Measurements from ENCODE around the gene CHPF.

The CHPF gene

GRCh38 chr2:219493086-219493485, 50.5 kb downstream of the CHPF start:
- H3K4me3 ChIP-seq (ENCODE audit: low read length), result no peak overlapping the region
- no peak for DNase-seq (ENCODE audit: low read depth)
- TF ChIP-seq CTCF (conservative IDR thresholded peaks at IDR 0.05; ENCODE audit: low read depth, low read length), result no peak

DNA sequence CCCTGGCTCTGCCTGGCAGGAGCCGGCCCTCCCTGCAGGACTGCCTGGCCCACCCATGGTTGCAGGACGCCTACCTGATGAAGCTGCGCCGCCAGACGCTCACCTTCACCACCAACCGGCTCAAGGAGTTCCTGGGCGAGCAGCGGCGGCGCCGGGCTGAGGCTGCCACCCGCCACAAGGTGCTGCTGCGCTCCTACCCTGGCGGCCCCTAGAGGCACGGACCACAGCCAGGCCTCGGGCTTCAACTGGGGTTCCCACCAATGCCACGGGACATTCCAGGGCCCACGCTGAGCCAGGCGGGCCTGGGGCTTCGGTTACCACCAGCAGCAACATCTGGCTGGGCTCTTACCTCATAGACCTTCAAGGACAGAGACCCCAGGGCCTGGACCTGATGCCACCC, 51.0 kb downstream of the CHPF start:
- TF ChIP-seq CTCF (conservative IDR thresholded peaks at IDR 0.05; ENCODE audit: low read depth, low read length), result no peak
- H3K4me3 ChIP-seq (ENCODE audit: low read length), result no peak overlapping the region
- no peak for DNase-seq (ENCODE audit: low read depth)

- TF ChIP-seq CTCF (conservative IDR thresholded peaks at IDR 0.05; ENCODE audit: low read depth, low read length), result no peak
- H3K4me3 ChIP-seq (ENCODE audit: low read length), result no peak overlapping the region
- DNase-seq (ENCODE audit: low read depth), result no peak
Measured at GRCh38 chr2:219491278-219491963, 52.2 kb downstream of the CHPF start.

DNA sequence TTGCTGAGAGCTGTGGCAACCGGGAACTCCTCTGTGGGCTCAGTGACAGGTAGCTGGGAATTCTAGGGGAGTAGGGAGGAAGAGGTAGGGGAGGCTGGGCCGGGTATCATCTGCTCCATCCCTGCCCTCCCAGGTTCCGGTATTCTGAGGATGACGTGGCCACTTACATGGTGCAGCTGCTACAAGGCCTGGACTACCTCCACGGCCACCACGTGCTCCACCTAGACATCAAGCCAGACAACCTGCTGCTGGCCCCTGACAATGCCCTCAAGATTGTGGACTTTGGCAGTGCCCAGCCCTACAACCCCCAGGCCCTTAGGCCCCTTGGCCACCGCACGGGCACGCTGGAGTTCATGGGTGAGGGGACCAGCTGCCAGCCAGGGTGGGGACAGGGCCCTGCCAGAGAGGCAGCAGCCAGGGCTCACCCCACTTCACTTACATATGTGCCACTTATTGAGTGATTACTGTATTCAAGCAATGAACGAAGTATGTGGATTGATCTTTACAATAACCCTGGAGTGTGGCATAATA, 52.9 kb downstream of the CHPF start:
- no peak for TF ChIP-seq CTCF (conservative IDR thresholded peaks at IDR 0.05; ENCODE audit: low read depth, low read length)
- DNase-seq (ENCODE audit: low read depth), result no peak
- H3K4me3 ChIP-seq (ENCODE audit: low read length), result no peak overlapping the region

DNA sequence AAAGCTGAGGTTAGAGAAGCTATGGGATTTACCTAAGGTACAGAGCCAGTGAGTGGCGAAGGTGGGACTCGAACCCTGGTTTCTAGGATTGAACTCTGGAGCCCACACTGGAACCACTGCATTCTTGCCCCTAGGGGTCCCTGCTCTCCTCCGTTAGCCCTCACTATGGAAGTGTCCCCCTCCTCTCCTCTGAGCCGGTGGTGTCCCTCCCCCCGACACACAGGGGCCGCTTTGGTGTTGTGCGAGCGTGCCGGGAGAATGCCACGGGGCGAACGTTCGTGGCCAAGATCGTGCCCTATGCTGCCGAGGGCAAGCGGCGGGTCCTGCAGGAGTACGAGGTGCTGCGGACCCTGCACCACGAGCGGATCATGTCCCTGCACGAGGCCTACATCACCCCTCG, 53.4 kb downstream of the CHPF start:
- no peak overlapping the region for H3K4me3 ChIP-seq (ENCODE audit: low read length)
- no peak for DNase-seq (ENCODE audit: low read depth)

DNA sequence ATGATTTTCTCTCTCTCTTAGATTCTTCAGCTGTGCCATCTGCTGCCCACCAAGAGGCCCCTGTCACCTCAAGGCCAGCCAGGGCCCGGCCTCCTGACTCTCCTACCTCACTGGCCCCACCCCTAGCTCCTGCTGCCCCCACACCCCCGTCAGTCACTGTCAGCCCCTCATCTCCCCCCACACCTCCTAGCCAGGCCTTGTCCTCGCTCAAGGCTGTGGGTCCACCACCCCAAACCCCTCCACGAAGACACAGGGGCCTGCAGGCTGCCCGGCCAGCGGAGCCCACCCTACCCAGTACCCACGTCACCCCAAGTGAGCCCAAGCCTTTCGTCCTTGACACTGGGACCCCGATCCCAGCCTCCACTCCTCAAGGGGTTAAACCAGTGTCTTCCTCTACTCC, 54.3 kb downstream of the CHPF start:
- no peak for TF ChIP-seq CTCF (conservative IDR thresholded peaks at IDR 0.05; ENCODE audit: low read depth, low read length)
- H3K4me3 ChIP-seq (ENCODE audit: low read length), result no peak overlapping the region
- DNase-seq (ENCODE audit: low read depth), result no peak

More for the DNA sequence above, 53.4 kb downstream of the CHPF start:
- TF ChIP-seq CTCF (conservative IDR thresholded peaks at IDR 0.05; ENCODE audit: low read depth, low read length), result no peak
